Endodermal cell (in vitro differentiated cells): ENCODE results near the gene CD86. TPM values are rescaled to one million over a fixed set of nuclear protein-coding genes. Genes with fewer than 3 reads are reported as not detected.

Experiments used
- DNase-seq: peaks from one replicate; pipeline ENCODE4 v3.0.0-alpha.2; 2017
- H3K27ac ChIP-seq: 2 replicates; pipeline ENCODE4 v1.5.1; 2013; ENCODE audit warnings: mild to moderate bottlenecking, low read depth, low read length, moderate library complexity
- H3K27me3 ChIP-seq: 2 replicates; pipeline ENCODE4 v1.6.1; 2013; ENCODE audit warnings: mild to moderate bottlenecking, low read length, moderate library complexity; ENCODE audit not compliant: insufficient read depth, control insufficient read depth, poor library complexity, severe bottlenecking
- H3K36me3 ChIP-seq: 2 replicates; pipeline ENCODE4 v1.7.0; 2013; ENCODE audit warnings: mild to moderate bottlenecking, low read length, moderate library complexity; ENCODE audit not compliant: control insufficient read depth, insufficient read depth
- H3K4me1 ChIP-seq: one replicate; pipeline ENCODE4 v1.7.0; 2013; ENCODE audit warnings: low read length; ENCODE audit not compliant: control insufficient read depth, insufficient read depth
- H3K4me3 ChIP-seq: 2 replicates; pipeline ENCODE4 v1.5.1; 2013; ENCODE audit warnings: mild to moderate bottlenecking, low read length, moderate library complexity
- H3K9ac ChIP-seq: 2 replicates; pipeline ENCODE4 v1.6.1; 2013; ENCODE audit warnings: mild to moderate bottlenecking, low read length, moderate library complexity; ENCODE audit not compliant: poor library complexity, severe bottlenecking; ENCODE audit errors: extremely low read depth
- H3K9me3 ChIP-seq: 2 replicates; pipeline ENCODE4 v1.6.1; 2013; ENCODE audit warnings: mild to moderate bottlenecking, low read length, moderate library complexity; ENCODE audit not compliant: control insufficient read depth
- H3K27ac Mint-ChIP-seq: 2 replicates; pipeline ENCODE4 v1.8.0; 2020; ENCODE audit warnings: mixed read lengths
- H3K27me3 Mint-ChIP-seq: 2 replicates; pipeline ENCODE4 v1.8.0; 2021; ENCODE audit warnings: mild to moderate bottlenecking, mixed read lengths; ENCODE audit not compliant: insufficient read depth
- H3K36me3 Mint-ChIP-seq: 2 replicates; pipeline ENCODE4 v1.8.0; 2020; ENCODE audit warnings: low read depth, mixed read lengths
- H3K4me1 Mint-ChIP-seq: 2 replicates; pipeline ENCODE4 v1.8.0; 2020; ENCODE audit warnings: mixed read lengths
- H3K4me3 Mint-ChIP-seq: 2 replicates; pipeline ENCODE4 v1.8.0; 2020; ENCODE audit warnings: mild to moderate bottlenecking, moderate library complexity, mixed read lengths
- H3K9me3 Mint-ChIP-seq: 2 replicates; pipeline ENCODE4 v1.8.0; 2020; ENCODE audit warnings: mild to moderate bottlenecking, mixed read lengths
- CTCF ChIP-seq: fragments of 200-600 bp; sonication (generic); conservative IDR thresholded peaks from 2 replicates; pipeline ENCODE4 v1.5.0; 2021; ENCODE audit warnings: antibody characterized with exemption, mild to moderate bottlenecking
- WGBS, 2 experiments: methylation state at CpG; one replicate each; pipeline versions ENCODE4 v1.1.5 to v1.1.7; 2013; ENCODE audit warnings: missing lambda C conversion rate in 2 of 2, mixed read lengths in 1 of 2; ENCODE audit not compliant: insufficient coverage in 1 of 2, insufficient read length in 1 of 2; 5-methylcytosine and 5-hydroxymethylcytosine counted together
- total RNA-seq, 2 donors: library from RNA; stranded (reverse); fragmentation: NEBNext Ultra II Directional in 1 of 2; extraction: Animal tissue kit (Norgen Biotek cat#: 25700) in 1 of 2; gene quantifications; 2 replicates in 1 of 2; 3 replicates in 1 of 2; pipeline ENCODE4 v1.2.1, GENCODE V29; 2021

The CD86 gene
- total RNA-seq, 2 donors from 2014 or later, result not detected

DNA sequence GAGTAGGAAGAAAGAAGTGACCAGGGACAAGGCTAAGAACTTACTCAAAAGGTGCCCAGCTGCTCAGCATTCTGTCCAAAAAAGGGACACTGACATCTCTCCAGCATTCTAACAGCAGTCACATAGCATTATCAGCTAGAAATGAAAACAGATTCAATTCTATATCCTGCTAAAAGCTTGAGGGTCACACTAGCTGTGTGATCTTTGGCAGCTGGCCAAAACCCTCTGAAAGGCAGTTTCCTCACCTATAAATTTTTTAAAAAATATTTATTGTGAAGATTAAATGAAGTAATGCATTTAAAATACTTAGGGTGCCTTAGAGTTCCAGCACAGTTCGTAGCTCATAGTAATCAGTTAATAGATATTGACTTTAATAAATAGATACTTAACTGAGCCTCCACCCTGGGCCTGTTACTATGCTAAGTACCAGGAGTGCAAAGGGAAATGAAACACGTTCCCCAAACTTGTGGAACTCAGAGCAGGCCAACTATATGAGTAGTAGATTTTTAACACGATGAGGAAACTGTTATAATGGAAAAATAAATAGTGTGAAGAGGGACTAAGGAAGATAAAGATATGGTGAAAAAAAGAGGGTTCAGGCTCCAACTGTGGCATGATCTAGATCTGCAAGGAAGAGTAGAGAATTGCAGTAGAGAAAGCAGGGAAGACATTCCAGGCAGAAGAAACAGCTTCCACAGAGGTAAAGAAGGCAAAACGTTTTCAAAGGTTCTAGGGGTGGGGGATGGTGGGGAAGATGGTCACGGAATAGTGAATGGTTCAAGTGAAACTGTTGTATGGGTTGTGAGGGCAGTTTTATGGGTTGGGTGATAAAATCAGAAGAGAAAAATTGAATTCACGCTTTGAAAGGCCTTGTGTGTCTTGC, 11.4 kb downstream of the CD86 start:
- H3K9ac ChIP-seq, result no peak overlapping the region
- H3K4me1 ChIP-seq, result no peaks in the 10 kb centered on the region
- no peaks in the 10 kb centered on the region for H3K36me3 ChIP-seq
- no peak overlapping the region for H3K27ac ChIP-seq
- H3K36me3 Mint-ChIP-seq, result no peaks in the 10 kb centered on the region
- peaks cover 9% of the 10 kb centered on the region for H3K4me1 Mint-ChIP-seq
- no peaks in the 10 kb centered on the region for H3K27me3 ChIP-seq
- DNase-seq, result no peak
- no peak overlapping the region for H3K4me3 Mint-ChIP-seq
- 73 to 78% methylated on average over 5 to 6 of the region's 6 CpGs for WGBS, 2 experiments
- H3K27ac Mint-ChIP-seq, result no peak overlapping the region
- H3K9me3 Mint-ChIP-seq, result peaks cover 5% of the 10 kb centered on the region
- no peak overlapping the region for H3K4me3 ChIP-seq
- no peaks in the 10 kb centered on the region for H3K27me3 Mint-ChIP-seq
- H3K9me3 ChIP-seq, result peaks cover 6% of the 10 kb centered on the region
- no peak for TF ChIP-seq CTCF

DNA sequence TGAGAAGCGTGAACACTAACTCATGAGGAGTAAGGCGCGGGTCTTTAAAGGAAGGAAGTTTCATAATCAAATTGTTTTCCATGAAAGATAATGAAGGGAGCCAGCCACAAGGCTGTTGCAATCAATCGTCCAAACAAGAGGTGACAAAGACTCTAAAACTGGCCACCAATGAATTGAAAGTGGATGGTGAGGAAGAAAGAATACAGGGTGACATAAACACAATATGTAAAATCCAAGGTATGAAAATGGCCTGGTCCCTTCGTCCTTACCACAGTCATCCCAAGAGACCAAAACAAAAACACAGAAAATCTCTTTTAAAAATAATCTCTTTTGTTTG, 12.0 kb downstream of the CD86 start:
- peaks cover 9% of the 10 kb centered on the region for H3K4me1 Mint-ChIP-seq
- no peak overlapping the region for H3K27ac Mint-ChIP-seq
- Histone ChIP-seq H3K27me3 (no peaks in the 10 kb centered on the region), H3K27ac (no peak overlapping the region), H3K36me3 (no peaks in the 10 kb centered on the region), H3K9ac (no peak overlapping the region), H3K9me3 (peaks cover 6% of the 10 kb centered on the region), H3K4me3 (no peak overlapping the region), H3K4me1 (no peaks in the 10 kb centered on the region)
- peaks cover 5% of the 10 kb centered on the region for H3K9me3 Mint-ChIP-seq
- no peak for TF ChIP-seq CTCF
- no peaks in the 10 kb centered on the region for H3K36me3 Mint-ChIP-seq
- WGBS, 2 experiments, result 87 to 94% methylated on average over 5 of the region's 5 CpGs
- no peak for DNase-seq
- no peaks in the 10 kb centered on the region for H3K27me3 Mint-ChIP-seq
- no peak overlapping the region for H3K4me3 Mint-ChIP-seq

GRCh38 chr3:122067588-122068240, 12.6 kb downstream of the CD86 start:
- Histone ChIP-seq H3K4me3 (no peak overlapping the region), H3K27ac (no peak overlapping the region), H3K27me3 (no peaks in the 10 kb centered on the region), H3K9me3 (peaks cover 6% of the 10 kb centered on the region), H3K9ac (no peak overlapping the region), H3K4me1 (no peaks in the 10 kb centered on the region), H3K36me3 (no peaks in the 10 kb centered on the region)
- H3K36me3 Mint-ChIP-seq, result no peaks in the 10 kb centered on the region
- 89 to 98% methylated on average over 1 to 2 of the region's 2 CpGs for WGBS, 2 experiments
- peaks cover 5% of the 10 kb centered on the region for H3K9me3 Mint-ChIP-seq
- DNase-seq, result no peak
- peaks cover 9% of the 10 kb centered on the region for H3K4me1 Mint-ChIP-seq
- H3K27me3 Mint-ChIP-seq, result no peaks in the 10 kb centered on the region
- no peak overlapping the region for H3K4me3 Mint-ChIP-seq
- TF ChIP-seq CTCF, result no peak
- no peak overlapping the region for H3K27ac Mint-ChIP-seq
